SU-DHL-6 (cell line): ENCODE measurements around the gene TRPM1.

ENCODE experiments used
- CTCF ChIP-seq: fragments of 200-600 bp; sonication (generic); IDR thresholded peaks from one replicate; pipeline ENCODE4 v1.5.1; 2017; ENCODE audit warnings: antibody characterized with exemption, mild to moderate bottlenecking, low read length, moderate library complexity; ENCODE audit not compliant: insufficient read depth, poor library complexity, severe bottlenecking
- EZH2phosphoT487 ChIP-seq: fragments of 200-600 bp; sonication (generic), shearing (Covaris generic); conservative IDR thresholded peaks from 2 replicates; pipeline ENCODE4 v1.6.1; 2018; ENCODE audit warnings: mild to moderate bottlenecking, antibody characterized with exemption, low read length, moderate library complexity, mixed read lengths

- TF ChIP-seq CTCF = no peak
- no peak for TF ChIP-seq EZH2phosphoT487
These were observed 47.6 kb upstream of the TRPM1 start for GRCh38 chr15:31149088-31149505.
